Liver (tissue), 9 donors: ENCODE measurements around the gene SPRY2. TPM values are rescaled to one million over a fixed set of nuclear protein-coding genes. Genes with fewer than 3 reads are reported as not detected.
"Not testable (repeated sequence)": the region's sequence is repeated elsewhere in the genome, so short reads cannot be mapped to it uniquely, and the experiment has no call there.

Source experiments
- DNase-seq: peaks from one replicate; pipeline ENCODE4 v3.0.0-alpha.2; 2017; ENCODE audit warnings: low spot score
- H3K27ac ChIP-seq, 2 donors: one replicate each; pipeline ENCODE4 v1.7.0; 2013; ENCODE audit warnings: inconsistent platforms in 2 of 2, low read length in 2 of 2, control low read depth in 1 of 2, low read depth in 1 of 2, mild to moderate bottlenecking in 1 of 2
- H3K27me3 ChIP-seq, 4 donors: one replicate each; pipeline versions ENCODE4 v1.6.1 to v1.7.0; 2013; ENCODE audit warnings: low read length in 3 of 4, inconsistent platforms in 1 of 4, mild to moderate bottlenecking in 1 of 4, moderate library complexity in 1 of 4; ENCODE audit not compliant: control insufficient read depth in 4 of 4, insufficient read depth in 4 of 4
- H3K36me3 ChIP-seq, 4 donors: one replicate each; pipeline versions ENCODE4 v1.6.1 to v1.7.0; 2013; ENCODE audit warnings: low read length in 3 of 4, mild to moderate bottlenecking in 3 of 4, low read depth in 1 of 4, moderate library complexity in 1 of 4; ENCODE audit not compliant: control insufficient read depth in 4 of 4, insufficient read depth in 3 of 4
- H3K4me1 ChIP-seq, 4 donors: one replicate each; pipeline versions ENCODE4 v1.6.1 to v1.7.0; 2013; ENCODE audit warnings: low read length in 3 of 4, mild to moderate bottlenecking in 3 of 4, moderate library complexity in 1 of 4; ENCODE audit not compliant: control insufficient read depth in 4 of 4, insufficient read depth in 4 of 4
- H3K4me3 ChIP-seq, 3 donors: one replicate each; pipeline versions ENCODE4 v1.6.1 to v1.7.0; 2013; ENCODE audit warnings: low read length in 3 of 3, control low read depth in 1 of 3, low read depth in 1 of 3, mild to moderate bottlenecking in 1 of 3
- H3K9ac ChIP-seq, 2 donors: one replicate each; pipeline ENCODE4 v1.7.0; 2013; ENCODE audit warnings: low read length in 2 of 2, mild to moderate bottlenecking in 2 of 2, moderate library complexity in 2 of 2, control low read depth in 1 of 2, low read depth in 1 of 2
- H3K9me3 ChIP-seq, 4 donors: one replicate each; pipeline versions ENCODE4 v1.6.1 to v1.7.0; 2013; ENCODE audit warnings: low read length in 3 of 4; ENCODE audit not compliant: control insufficient read depth in 4 of 4
- ATF3 ChIP-seq: IDR thresholded peaks from 2 replicates; pipeline ENCODE4 v1.6.1; 2016; ENCODE audit warnings: antibody characterized with exemption
- CTCF ChIP-seq: fragments of 150-350 bp; IDR thresholded peaks from 2 replicates; pipeline ENCODE4 v1.5.1; 2017; ENCODE audit warnings: improper control_type of control experiment, low read depth, low read length; ENCODE audit not compliant: missing input control
- FOXA1 ChIP-seq: IDR thresholded peaks from 2 replicates; pipeline ENCODE4 v1.6.1; 2016; ENCODE audit warnings: antibody characterized with exemption
- FOXA2 ChIP-seq: IDR thresholded peaks from 2 replicates; pipeline ENCODE4 v1.6.1; 2016; ENCODE audit warnings: antibody characterized with exemption
- GABPA ChIP-seq, 2 donors: IDR thresholded peaks in 1 of 2; conservative IDR thresholded peaks in 1 of 2; 2 replicates each; pipeline ENCODE4 v1.6.1; 2016; ENCODE audit warnings: antibody characterized with exemption in 2 of 2, mild to moderate bottlenecking in 1 of 2, moderate library complexity in 1 of 2
- HNF4A ChIP-seq, 2 donors: conservative IDR thresholded peaks; 2 replicates each; pipeline ENCODE4 v1.6.1; 2016; ENCODE audit warnings: antibody characterized with exemption in 2 of 2, mild to moderate bottlenecking in 2 of 2
- JUND ChIP-seq, 2 donors: IDR thresholded peaks; 2 replicates each; pipeline ENCODE4 v1.6.1; 2016; ENCODE audit warnings: antibody characterized with exemption in 2 of 2
- RAD21 ChIP-seq, 2 donors: IDR thresholded peaks; 2 replicates each; pipeline ENCODE4 v1.6.1; 2016; ENCODE audit warnings: antibody characterized with exemption in 2 of 2, mild to moderate bottlenecking in 2 of 2
- REST ChIP-seq: IDR thresholded peaks from 2 replicates; pipeline ENCODE4 v1.6.1; 2016; ENCODE audit warnings: antibody characterized with exemption, mild to moderate bottlenecking
- SP1 ChIP-seq: IDR thresholded peaks from 2 replicates; pipeline ENCODE4 v1.6.1; 2018; ENCODE audit warnings: antibody characterized with exemption, mild to moderate bottlenecking
- YY1 ChIP-seq: IDR thresholded peaks from 2 replicates; pipeline ENCODE4 v1.6.1; 2016; ENCODE audit warnings: antibody characterized with exemption, mild to moderate bottlenecking
- ZBTB33 ChIP-seq: IDR thresholded peaks from 2 replicates; pipeline ENCODE4 v1.6.1; 2016; ENCODE audit warnings: antibody characterized with exemption
- WGBS: extraction: QIAGEN DNeasy Blood & Tissue Kit; methylation state at CpG from one replicate; pipeline ENCODE4 v1.1.7; 2013; 5-methylcytosine and 5-hydroxymethylcytosine counted together
- polyA plus RNA-seq, 2 donors: library from polyadenylated mRNA; stranded (reverse) in 1 of 2; unstranded in 1 of 2; fragments of 200-250 nt in 1 of 2; fragments of >200 nt in 1 of 2; fragmentation: Nextera tagmentation in 1 of 2; extraction: Ambion mirVana in 1 of 2; gene quantifications; one replicate each; pipeline versions ENCODE4 v1.2.1 to v1.2.3, GENCODE V29; 2013 to 2015
- total RNA-seq, 2 donors: library from RNA; depleted of rRNA; stranded (reverse); fragments of >200 nt; gene quantifications; one replicate each; pipeline ENCODE4 v1.2.3, GENCODE V29; 2014
- donor health status: healthy.
- donor health status: healthy.
- donor health status: healthy.
- donor health status: healthy.
- donor health status: healthy.

The SPRY2 gene
- total and polyA plus RNA-seq, 4 donors, result 4.8 to 20.1 (median 9.1) TPM

GRCh38 chr13:80345771-80346510 is 5.0 kb upstream of the SPRY2 start:
- no peak for DNase-seq
- H3K4me3 ChIP-seq, result no peak overlapping the region
- peaks cover 2 to 11% (median 6%) of the 10 kb centered on the region in 4 donors for H3K4me1 ChIP-seq
- H3K36me3 ChIP-seq, result no peaks in the 10 kb centered on the region
- H3K27ac ChIP-seq, result no peak overlapping the region
- H3K27me3 ChIP-seq, result no peaks in the 10 kb centered on the region
- no peaks in the 10 kb centered on the region for H3K9me3 ChIP-seq
- no peak overlapping the region for H3K9ac ChIP-seq
- 75% methylated on average over 8 of the region's 8 CpGs for WGBS
- TF ChIP-seq SP1 (no peak), ZBTB33 (no peak), RAD21 (IDR thresholded peaks at IDR 0.05) (no peak), GABPA (IDR thresholded peaks at IDR 0.05 in 1 of 2, conservative IDR thresholded peaks at IDR 0.05 in 1 of 2) (no peak), HNF4A (conservative IDR thresholded peaks at IDR 0.05) (no peak), YY1 (no peak), ATF3 (no peak), FOXA1 (no peak), REST (no peak), FOXA2 (no peak), JUND (IDR thresholded peaks at IDR 0.05) (no peak), CTCF (no peak)

- not testable (repeated sequence) for H3K27ac ChIP-seq, H3K4me3 ChIP-seq, DNase-seq, H3K27me3 ChIP-seq, H3K36me3 ChIP-seq, H3K9me3 ChIP-seq, H3K9ac ChIP-seq
- 96% methylated on average over 11 of the region's 11 CpGs for WGBS
- H3K4me1 ChIP-seq, result peaks cover 2 to 11% (median 6%) of the 10 kb centered on the region in 4 donors
Measured at GRCh38 chr13:80344032-80344431, 3.1 kb upstream of the SPRY2 start.
